Psoas muscle (tissue), 8 donors: ENCODE data around the gene PGF. TPM values are rescaled to one million over a fixed set of nuclear protein-coding genes. Genes with fewer than 3 reads are reported as not detected.

Experiments
- ATAC-seq, 4 donors: fragments of 200-7000 bp; cut with Tn5 transposase; one replicate each; pipeline ENCODE4 v1.9.1; 2020; ENCODE audit warnings: moderate library complexity in 3 of 4, mild to moderate bottlenecking in 2 of 4
- DNase-seq, 2 donors: peaks; one replicate each; pipeline ENCODE4 v3.0.0-alpha.2; 2020
- H3K27ac ChIP-seq: fragments of 200-600 bp; one replicate; pipeline ENCODE4 v1.8.0; 2022
- H3K27me3 ChIP-seq, 3 donors: fragments of 200-600 bp in 1 of 3; one replicate each; pipeline versions ENCODE4 v1.6.1 to v1.8.0; 2013 to 2022; ENCODE audit warnings: low read length in 2 of 3, mild to moderate bottlenecking in 2 of 3, moderate library complexity in 1 of 3; ENCODE audit not compliant: insufficient read depth in 3 of 3
- H3K36me3 ChIP-seq, 2 donors: fragments of 200-600 bp in 1 of 2; one replicate each; pipeline versions ENCODE4 v1.6.1 to v1.8.0; 2013 to 2022; ENCODE audit warnings: low read depth in 1 of 2, mild to moderate bottlenecking in 1 of 2, moderate library complexity in 1 of 2; ENCODE audit not compliant: insufficient read depth in 1 of 2
- H3K4me1 ChIP-seq: fragments of 200-600 bp; one replicate; pipeline ENCODE4 v1.8.0; 2022
- H3K4me3 ChIP-seq: fragments of 200-600 bp; one replicate; pipeline ENCODE4 v1.8.0; 2022; ENCODE audit warnings: mild to moderate bottlenecking
- H3K9me3 ChIP-seq: fragments of 200-600 bp; one replicate; pipeline ENCODE4 v1.8.0; 2022
- CTCF ChIP-seq: fragments of 200-600 bp; IDR thresholded peaks from one replicate; pipeline ENCODE4 v1.8.0; 2022; ENCODE audit warnings: antibody characterized with exemption
- WGBS, 3 donors: extraction: QIAGEN DNeasy Blood & Tissue Kit; methylation state at CpG; one replicate each; pipeline versions ENCODE4 v1.1.6 to v1.1.7; 2013; 5-methylcytosine and 5-hydroxymethylcytosine counted together
- intact Hi-C, 2 donors: fragments of 100-400 bp; cut with DNase I; formaldehyde crosslinking; loops; one replicate each; pipeline versions ENCODE4 v1.11.0 to v1.14.2; 2022
- polyA plus RNA-seq, 3 donors: library from polyadenylated mRNA; stranded (reverse); fragments of 200-250 nt; gene quantifications; one replicate each; pipeline ENCODE4 v1.2.3, GENCODE V29; 2013
- total RNA-seq, 4 donors: library from RNA; stranded (reverse); fragmentation: NEBNext Ultra II Directional in 2 of 4; extraction: Animal tissue kit (Norgen Biotek cat#: 25700) in 2 of 4; gene quantifications; one replicate each; pipeline versions ENCODE4 v1.2.1 to v1.2.4, GENCODE V29; 2021 to 2023
- donor health status: healthy with polysubstance abuse.
- donor health status: DM: no; HTN: no; CAD: no; lungs with moderate emphysema.
- donor health status: Bipolar disorder and iron deficiency.
- donor health status: healthy.
- donor health status: DM: yes; HTN: yes; CAD: no.
- donor health status: DM: no; HTN: no; CAD: no.
- donor health status: DM: no; HTN: no; CAD: no.
- donor health status: DM: yes; HTN: yes; CAD: no.

The PGF gene
- total and polyA plus RNA-seq, 7 donors: 2.5 to 9.8 (median 7.9) TPM

GRCh38 chr14:74949859-74950573 lies 5.4 kb downstream of the PGF start:
- intact Hi-C loops: loop anchor here (5.0 to 10.0 kb wide), 3 partner anchors 52 to 135 kb away; partner anchors contain the start of gene EIF2B2 (in 2 of the 2)
- H3K36me3 ChIP-seq: no peaks in the 10 kb centered on the region
- H3K9me3 ChIP-seq: no peaks in the 10 kb centered on the region
- DNase-seq (peak in 1 of 2 donors; percentile 55), ATAC-seq (no peak)
- no peaks in the 10 kb centered on the region for H3K27me3 ChIP-seq
- WGBS, 3 donors: 86 to 87% (median 86%) methylated on average over 17 of the region's 17 CpGs
- H3K4me3 ChIP-seq: no peak overlapping the region
- TF ChIP-seq CTCF: no peak
- H3K27ac ChIP-seq: no peak overlapping the region
- no peaks in the 10 kb centered on the region for H3K4me1 ChIP-seq

- intact Hi-C loops: loop anchor here (5.0 to 10.0 kb wide), 3 partner anchors 53 to 136 kb away; partner anchors contain the start of gene EIF2B2 (in 2 of the 2)
- no peaks in the 10 kb centered on the region for H3K27me3 ChIP-seq
- WGBS, 3 donors: 88 to 93% (median 93%) methylated on average over 16 of the region's 16 CpGs
- H3K4me3 ChIP-seq: no peak overlapping the region
- no peaks in the 10 kb centered on the region for H3K9me3 ChIP-seq
- H3K4me1 ChIP-seq: no peaks in the 10 kb centered on the region
- H3K36me3 ChIP-seq: no peaks in the 10 kb centered on the region
- no peak for TF ChIP-seq CTCF
- peak in 1 of 2 donors; percentile 52 for DNase-seq
- H3K27ac ChIP-seq: no peak overlapping the region
- no peak for ATAC-seq
Observed at GRCh38 chr14:74949191-74949601, 6.2 kb downstream of the PGF start.

- Histone ChIP-seq H3K27me3 (no peaks in the 10 kb centered on the region), H3K9me3 (no peaks in the 10 kb centered on the region), H3K4me3 (no peak overlapping the region), H3K27ac (no peak overlapping the region), H3K4me1 (no peaks in the 10 kb centered on the region), H3K36me3 (no peaks in the 10 kb centered on the region)
- intact Hi-C loops: loop anchor here (5.0 to 10.0 kb wide), 3 partner anchors 54 to 136 kb away; partner anchors contain the start of gene EIF2B2 (in 2 of the 2)
- no peak for DNase-seq
- no peak for TF ChIP-seq CTCF
- WGBS, 3 donors: 69 to 79% (median 77%) methylated on average over 18 to 23 of the region's 23 CpGs
- no peak for ATAC-seq
Observed at GRCh38 chr14:74948228-74949175, 6.9 kb downstream of the PGF start.

- intact Hi-C loops: loop anchor here (5.0 to 10.0 kb wide), 3 partner anchors 55 to 137 kb away; partner anchors contain the start of gene EIF2B2 (in 2 of the 2)
- Histone ChIP-seq H3K4me3 (no peak overlapping the region), H3K4me1 (no peaks in the 10 kb centered on the region), H3K36me3 (no peaks in the 10 kb centered on the region), H3K9me3 (no peaks in the 10 kb centered on the region), H3K27ac (no peak overlapping the region), H3K27me3 (no peaks in the 10 kb centered on the region)
- 84 to 86% (median 84%) methylated on average over 13 of the region's 13 CpGs for WGBS, 3 donors
- no peak for TF ChIP-seq CTCF
- no peak for DNase-seq
- no peak for ATAC-seq
Observed at GRCh38 chr14:74947353-74948227, 7.8 kb downstream of the PGF start.
